Liver (tissue), 3 donors: Measurements from ENCODE around the gene SNAP25.

ENCODE experiments used
- CTCF ChIP-seq: fragments of 150-350 bp; IDR thresholded peaks from 2 replicates; pipeline ENCODE4 v1.5.1; 2017; ENCODE audit warnings: improper control_type of control experiment, low read depth, low read length; ENCODE audit not compliant: missing input control
- EGR1 ChIP-seq, 2 donors: IDR thresholded peaks; 2 replicates each; pipeline ENCODE4 v1.6.1; 2016 to 2018; ENCODE audit warnings: antibody characterized with exemption in 2 of 2, low read depth in 2 of 2
- FOXA1 ChIP-seq: IDR thresholded peaks from 2 replicates; pipeline ENCODE4 v1.6.1; 2016; ENCODE audit warnings: antibody characterized with exemption
- GABPA ChIP-seq, 2 donors: IDR thresholded peaks in 1 of 2; conservative IDR thresholded peaks in 1 of 2; 2 replicates each; pipeline ENCODE4 v1.6.1; 2016; ENCODE audit warnings: antibody characterized with exemption in 2 of 2, mild to moderate bottlenecking in 1 of 2, moderate library complexity in 1 of 2
- RAD21 ChIP-seq, 2 donors: IDR thresholded peaks; 2 replicates each; pipeline ENCODE4 v1.6.1; 2016; ENCODE audit warnings: antibody characterized with exemption in 2 of 2, mild to moderate bottlenecking in 2 of 2
- TF ChIP-seq, protein P1 (sequence below): IDR thresholded peaks from 2 replicates; pipeline ENCODE4 v1.6.1; 2016; ENCODE audit warnings: antibody characterized with exemption, mild to moderate bottlenecking
- donor health status: healthy.
- donor health status: healthy.

DNA sequence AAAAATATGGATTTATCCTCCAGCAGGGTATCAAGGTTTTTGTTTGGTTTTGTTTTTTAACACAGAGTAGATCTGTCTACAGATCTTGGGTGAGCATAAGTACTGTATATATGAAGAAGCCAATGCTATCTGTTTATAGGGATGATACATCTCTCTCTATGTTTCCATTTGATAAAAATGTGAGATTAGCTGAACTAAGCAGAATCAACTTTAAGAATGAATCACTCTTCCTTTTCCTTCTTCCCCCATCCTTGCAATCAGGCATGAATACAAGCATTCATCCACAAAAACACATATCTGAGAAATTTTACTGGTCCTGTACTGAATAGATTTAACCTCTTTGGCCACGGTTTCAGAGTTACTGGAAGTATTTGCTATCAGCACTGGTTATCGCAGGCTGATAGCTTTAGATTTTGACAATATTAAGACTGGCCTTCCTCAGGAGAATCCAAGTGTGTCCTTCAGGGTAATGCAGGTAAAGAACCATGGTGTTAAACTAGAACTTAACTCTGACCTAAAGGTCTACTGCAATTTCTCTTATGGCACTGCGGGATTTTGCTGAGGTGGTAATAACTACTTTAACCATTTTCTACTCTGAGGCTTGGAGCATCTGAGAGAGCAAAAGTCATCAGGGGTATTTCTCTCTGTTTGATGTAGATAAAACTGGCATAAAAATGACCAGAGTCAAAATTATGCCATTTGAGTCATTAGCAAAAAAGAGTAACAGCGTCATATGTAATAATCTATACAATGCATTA lies 1.5 kb downstream of the SNAP25 start:
- TF ChIP-seq CTCF = no peak
- no peak for TF ChIP-seq GABPA (IDR thresholded peaks at IDR 0.05 in 1 of 2, conservative IDR thresholded peaks at IDR 0.05 in 1 of 2)
- TF ChIP-seq, protein P1, sequence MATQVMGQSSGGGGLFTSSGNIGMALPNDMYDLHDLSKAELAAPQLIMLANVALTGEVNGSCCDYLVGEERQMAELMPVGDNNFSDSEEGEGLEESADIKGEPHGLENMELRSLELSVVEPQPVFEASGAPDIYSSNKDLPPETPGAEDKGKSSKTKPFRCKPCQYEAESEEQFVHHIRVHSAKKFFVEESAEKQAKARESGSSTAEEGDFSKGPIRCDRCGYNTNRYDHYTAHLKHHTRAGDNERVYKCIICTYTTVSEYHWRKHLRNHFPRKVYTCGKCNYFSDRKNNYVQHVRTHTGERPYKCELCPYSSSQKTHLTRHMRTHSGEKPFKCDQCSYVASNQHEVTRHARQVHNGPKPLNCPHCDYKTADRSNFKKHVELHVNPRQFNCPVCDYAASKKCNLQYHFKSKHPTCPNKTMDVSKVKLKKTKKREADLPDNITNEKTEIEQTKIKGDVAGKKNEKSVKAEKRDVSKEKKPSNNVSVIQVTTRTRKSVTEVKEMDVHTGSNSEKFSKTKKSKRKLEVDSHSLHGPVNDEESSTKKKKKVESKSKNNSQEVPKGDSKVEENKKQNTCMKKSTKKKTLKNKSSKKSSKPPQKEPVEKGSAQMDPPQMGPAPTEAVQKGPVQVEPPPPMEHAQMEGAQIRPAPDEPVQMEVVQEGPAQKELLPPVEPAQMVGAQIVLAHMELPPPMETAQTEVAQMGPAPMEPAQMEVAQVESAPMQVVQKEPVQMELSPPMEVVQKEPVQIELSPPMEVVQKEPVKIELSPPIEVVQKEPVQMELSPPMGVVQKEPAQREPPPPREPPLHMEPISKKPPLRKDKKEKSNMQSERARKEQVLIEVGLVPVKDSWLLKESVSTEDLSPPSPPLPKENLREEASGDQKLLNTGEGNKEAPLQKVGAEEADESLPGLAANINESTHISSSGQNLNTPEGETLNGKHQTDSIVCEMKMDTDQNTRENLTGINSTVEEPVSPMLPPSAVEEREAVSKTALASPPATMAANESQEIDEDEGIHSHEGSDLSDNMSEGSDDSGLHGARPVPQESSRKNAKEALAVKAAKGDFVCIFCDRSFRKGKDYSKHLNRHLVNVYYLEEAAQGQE = no peak
- no peak for TF ChIP-seq FOXA1
- TF ChIP-seq RAD21 (IDR thresholded peaks at IDR 0.05) = no peak
- TF ChIP-seq EGR1 (IDR thresholded peaks at IDR 0.05; ENCODE audit: low read depth in 2 of 2) = no peak
